ENCODE results near the gene TMEM214. TPM values are rescaled to one million over a fixed set of nuclear protein-coding genes. Genes with fewer than 3 reads are reported as not detected.

The TMEM214 gene
- total and polyA plus RNA-seq, 2 of the 8 experiments (the other 6 are each of a cell fraction or from before 2014, with no cell fraction given) = 49.7 to 71.0 TPM

DNA sequence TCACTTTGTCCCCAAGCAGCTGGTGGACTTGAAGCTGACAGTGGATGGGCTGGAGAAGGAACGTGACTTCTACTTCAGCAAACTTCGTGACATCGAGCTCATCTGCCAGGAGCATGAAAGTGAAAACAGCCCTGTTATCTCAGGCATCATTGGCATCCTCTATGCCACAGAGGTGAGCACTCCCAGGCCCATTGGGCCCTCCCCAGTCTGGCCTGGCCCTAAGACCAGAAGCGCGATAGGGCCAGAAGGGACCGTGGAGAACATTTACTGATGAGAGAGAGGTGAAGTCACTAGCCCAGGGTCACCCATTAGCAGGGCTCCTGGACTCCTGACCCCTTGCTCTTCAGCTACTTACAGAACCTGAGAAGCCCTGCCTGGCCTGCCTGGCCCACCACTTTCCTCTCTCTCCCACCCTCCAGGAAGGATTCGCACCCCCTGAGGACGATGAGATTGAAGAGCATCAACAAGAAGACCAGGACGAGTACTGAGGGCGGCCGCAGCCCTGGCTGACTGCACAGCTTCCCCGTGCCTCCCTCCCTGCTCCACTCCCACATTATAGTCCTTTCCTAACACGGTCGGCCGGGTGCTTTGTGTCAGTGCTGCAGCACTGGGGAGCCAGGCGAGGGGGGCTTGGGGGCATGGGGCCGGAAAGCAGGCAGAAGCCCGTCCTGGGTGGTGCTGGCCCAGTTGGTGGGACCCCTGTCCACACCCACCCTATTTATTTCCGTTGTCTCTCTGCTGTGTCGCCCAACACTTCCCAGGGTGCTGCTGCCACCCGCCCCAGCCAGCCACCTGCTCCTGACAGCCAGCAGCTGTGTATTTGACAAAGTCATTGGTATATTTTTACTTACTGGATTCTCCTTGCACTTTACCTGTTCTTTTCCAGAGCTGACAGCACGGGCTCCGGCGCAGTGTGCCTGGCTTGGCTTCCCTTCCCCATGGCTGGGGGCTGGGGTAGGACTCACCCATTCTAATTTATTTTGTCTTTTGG lies 6.6 kb upstream of the TMEM214 start:
- no peak overlapping the region for H3K9ac ChIP-seq (replicated peaks in 1 of 4; ENCODE audit: extremely low read depth in 1 of 4, low read depth in 3 of 4, low read length in 3 of 4)
- peaks cover 0 to 6% (median 3%) of the 10 kb centered on the region in 4 experiments; a peak in 3 of 8 replicates for H3K36me3 ChIP-seq (ENCODE audit: control insufficient read depth in 2 of 4, insufficient read depth in 4 of 4, low read length in 3 of 4)
- no peak overlapping the region for H3K27ac ChIP-seq (ENCODE audit: low read depth, low read length)
- no peak overlapping the region for H2BK15ac ChIP-seq (ENCODE audit: low read length)
- no peak overlapping the region for H3K56ac ChIP-seq (replicated peaks; ENCODE audit: insufficient read length, low read depth, low read length)
- no peaks in the 10 kb centered on the region for H3K27me3 ChIP-seq (replicated peaks in 1 of 4; ENCODE audit: control insufficient read depth in 3 of 4, extremely low read depth in 1 of 4, insufficient read depth in 3 of 4, low read length in 3 of 4)
- H3K4me3 ChIP-seq (ENCODE audit: extremely low read depth in 1 of 4, insufficient read depth in 2 of 4, low read depth in 3 of 4, low read length in 4 of 4) = no peak overlapping the region
- TF ChIP-seq CBX8 (IDR thresholded peaks at IDR 0.05; ENCODE audit: borderline replicate concordance, low read depth, low read length) (no peak), HDAC2 (IDR thresholded peaks at IDR 0.05; ENCODE audit: borderline replicate concordance in 1 of 2, low read depth in 2 of 2, low read length in 2 of 2) (no peak), ASH2L (IDR thresholded peaks at IDR 0.05; ENCODE audit: low read length) (no peak), TAF1 (IDR thresholded peaks at IDR 0.05; ENCODE audit: low read depth, low read length) (no peak), TBP (IDR thresholded peaks at IDR 0.05; ENCODE audit: low read depth, low read length) (no peak), SIN3A (conservative IDR thresholded peaks at IDR 0.05 in 1 of 2, IDR thresholded peaks at IDR 0.05 in 1 of 2; ENCODE audit: low read depth in 1 of 2, low read length in 2 of 2) (no peak), SP1 (IDR thresholded peaks at IDR 0.05; ENCODE audit: low read depth, low read length) (no peak), SUZ12 (IDR thresholded peaks at IDR 0.05; ENCODE audit: low read length) (no peak), CHD2 (IDR thresholded peaks at IDR 0.05; ENCODE audit: low read length) (no peak), GTF2F1 (IDR thresholded peaks at IDR 0.05; ENCODE audit: borderline replicate concordance, low read depth, low read length) (no peak), JUND (IDR thresholded peaks at IDR 0.05; ENCODE audit: low read length) (no peak), TCF12 (IDR thresholded peaks at IDR 0.05; ENCODE audit: low read depth, low read length) (no peak)
- ChIA-PET CTCF (ENCODE audit: partially characterized antibody) (interaction anchor here (0.6 to 6.1 kb wide), 25 partner anchors 9 to 281 kb away, joined by 3 to 122 read pairs (median 8); partner anchors contain the start of genes AGBL5, DPYSL5 and MAPRE3), POLR2A (ENCODE audit: partially characterized antibody) (interaction anchor here (1.0 to 1.8 kb wide), 5 partner anchors 13 to 58 kb away, joined by 3 to 5 read pairs (median 4); no protein-coding TSS in a partner anchor)
- no peak overlapping the region for H3K4me2 ChIP-seq (ENCODE audit: insufficient read depth in 1 of 2, low read depth in 2 of 2, low read length in 2 of 2)
- peaks cover 0 to 4% (median under 1%) of the 10 kb centered on the region in 4 experiments; a peak in 1 of 7 replicates for H3K4me1 ChIP-seq (replicated peaks in 1 of 4; ENCODE audit: control insufficient read depth in 3 of 4, insufficient read depth in 4 of 4, low read length in 3 of 4)
- WGBS, 2 experiments (ENCODE audit: extremely low coverage in 1 of 2, insufficient coverage in 1 of 2, insufficient read length in 1 of 2, insufficient replicate concordance in 2 of 2, low coverage in 1 of 2, low lambda C conversion rate in 2 of 2, missing lambda C conversion rate in 1 of 2) = 92% methylated on average over 24 of the region's 24 CpGs; no CpG with 5 or more reads in 1 of the 2 experiments
- H2AK5ac ChIP-seq (ENCODE audit: low read depth, low read length) = no peak overlapping the region
- no peak overlapping the region for H2BK20ac ChIP-seq (ENCODE audit: low read length)
- H2BK120ac ChIP-seq (replicated peaks; ENCODE audit: low read depth, low read length) = no peak overlapping the region
- no peaks in the 10 kb centered on the region for H3K79me2 ChIP-seq (ENCODE audit: control insufficient read depth in 1 of 2, insufficient read depth in 2 of 2, low read length in 2 of 2)
- H3K23ac ChIP-seq (ENCODE audit: insufficient read length) = no peak overlapping the region
- no peak overlapping the region for H3K14ac ChIP-seq (ENCODE audit: insufficient read length)
- no peak overlapping the region for H2AFZ ChIP-seq (ENCODE audit: low read length)
- H3K9me3 ChIP-seq (ENCODE audit: insufficient read depth in 2 of 2, low read depth in 1 of 2, low read length in 1 of 2) = no peaks in the 10 kb centered on the region
- peaks cover 2% of the 10 kb centered on the region; the same call in 1 of the 2 replicates for H3K79me1 ChIP-seq (ENCODE audit: low read depth, low read length)
- H4K5ac ChIP-seq (ENCODE audit: insufficient read length, low read depth, low read length) = no peak overlapping the region
- no peak overlapping the region; the same call in 1 of the 2 replicates for H4K8ac ChIP-seq (ENCODE audit: extremely low read depth, insufficient read depth, low read length)
- H3K23me2 ChIP-seq (ENCODE audit: low read depth, low read length) = no peaks in the 10 kb centered on the region
- peaks cover 0 to 11% of the 10 kb centered on the region in 2 experiments for H4K20me1 ChIP-seq (replicated peaks in 1 of 2; ENCODE audit: control insufficient read depth in 1 of 2, insufficient read depth in 2 of 2, low read length in 2 of 2)
- H2BK5ac ChIP-seq (ENCODE audit: low read depth, low read length) = no peak overlapping the region
- no peak overlapping the region for H3K18ac ChIP-seq (ENCODE audit: extremely low read depth, low read length)
- FAIRE-seq = no peak
- no peak overlapping the region for H3K4ac ChIP-seq (replicated peaks; ENCODE audit: insufficient read length, low read depth, low read length)
- no peak overlapping the region for H2BK12ac ChIP-seq (ENCODE audit: low read depth, low read length)
- H4K91ac ChIP-seq (replicated peaks; ENCODE audit: insufficient read length, low read length) = no peak overlapping the region
- DNase-seq (ENCODE audit: low read depth in 1 of 2, low spot score in 2 of 2) = no peak

All from H1 (cell line).